GM19468 (cell line): ENCODE data around the gene WWOX.

ENCODE experiments used
- ATAC-seq: cut with Tn5 transposase; IDR thresholded peaks from one replicate; pipeline ENCODE4 v1.9.1; 2021; ENCODE audit warnings: mild to moderate bottlenecking, moderate library complexity, moderate number of reproducible peaks; ENCODE audit not compliant: unreplicated experiment; ENCODE audit errors: extremely low read depth

Gene WWOX

DNA sequence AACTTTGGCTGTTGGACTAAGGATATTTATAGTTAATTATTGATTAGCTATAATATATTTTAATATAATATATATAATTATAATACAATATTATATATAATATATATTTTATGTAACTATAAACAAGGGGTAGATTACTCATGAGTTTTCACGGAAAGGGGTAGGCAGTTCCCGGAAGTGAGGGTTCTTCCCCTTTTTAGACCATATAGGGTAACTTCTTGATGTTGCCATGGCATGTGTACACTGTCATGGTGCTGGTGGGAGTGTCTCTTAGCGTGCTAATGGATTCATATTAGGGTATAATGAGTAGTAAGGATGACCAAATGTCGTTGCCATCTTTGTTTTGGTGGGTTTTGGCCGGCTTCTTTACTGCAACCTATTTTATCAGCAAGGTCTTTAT is 315.6 kb downstream of the WWOX start:
- no peak for ATAC-seq

DNA sequence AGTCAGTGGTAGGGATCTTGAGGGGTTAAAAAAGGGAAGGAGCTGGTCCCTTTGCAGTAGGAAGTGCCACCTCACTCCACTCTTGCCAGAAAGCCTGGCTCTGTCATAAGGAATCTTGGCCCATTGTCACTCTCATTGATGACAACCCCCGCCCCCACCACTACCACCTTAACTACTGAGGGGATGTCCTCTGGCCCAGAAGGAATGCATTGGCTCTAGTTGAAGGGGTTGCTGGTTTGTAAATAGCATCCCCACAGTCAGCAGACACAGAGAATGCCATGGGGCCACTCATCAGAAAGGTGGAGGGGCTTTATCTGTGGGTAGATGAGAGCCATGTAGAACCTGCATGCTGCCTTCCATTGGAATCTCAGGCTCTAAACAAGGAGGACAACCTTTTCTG is 316.2 kb downstream of the WWOX start:
- no peak for ATAC-seq

DNA sequence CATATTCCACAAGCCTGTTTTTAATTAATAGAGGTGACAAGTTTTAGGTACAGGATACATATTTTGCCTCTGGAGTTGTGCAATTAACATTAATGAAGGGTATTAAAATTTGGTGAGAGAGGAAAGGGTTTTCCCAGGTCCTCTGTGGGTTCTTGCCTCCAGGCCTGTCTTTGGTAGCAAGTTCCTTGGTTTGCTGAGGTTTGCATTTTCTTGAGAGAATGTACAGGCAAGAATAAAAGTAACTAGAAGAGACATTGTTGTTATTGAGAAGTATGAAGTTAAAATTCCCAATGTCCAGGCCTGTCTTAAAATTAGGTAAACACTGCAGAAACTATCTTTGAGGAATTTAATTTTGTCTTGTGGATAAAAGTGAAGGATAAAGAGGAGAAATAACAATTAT is 316.9 kb downstream of the WWOX start:
- ATAC-seq: no peak

DNA sequence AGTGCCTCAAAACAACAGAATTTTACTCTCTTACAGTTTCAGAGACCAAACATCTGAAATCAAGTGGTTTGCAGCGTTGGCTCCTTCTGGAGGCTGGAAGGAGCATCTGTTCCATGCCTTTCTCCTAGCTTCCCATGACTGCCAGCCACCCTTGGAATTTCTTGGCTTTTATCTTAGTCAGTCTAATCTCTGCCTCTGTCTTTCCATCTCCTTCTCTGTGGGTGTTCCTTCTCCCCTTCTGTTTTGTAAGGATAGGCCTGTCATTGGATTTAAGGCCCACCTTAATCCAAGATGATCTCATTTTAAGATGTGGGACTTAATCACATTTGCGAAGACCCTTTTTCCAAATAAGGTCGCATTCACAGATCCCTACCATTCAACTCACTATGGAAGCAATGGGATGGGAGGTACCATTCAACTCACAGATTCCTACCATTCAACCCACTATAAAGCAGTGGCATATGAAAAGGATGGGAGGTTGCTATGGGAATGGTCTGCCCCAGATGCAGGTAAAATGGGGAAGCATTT is 321.8 kb downstream of the WWOX start:
- ATAC-seq: no peak

DNA sequence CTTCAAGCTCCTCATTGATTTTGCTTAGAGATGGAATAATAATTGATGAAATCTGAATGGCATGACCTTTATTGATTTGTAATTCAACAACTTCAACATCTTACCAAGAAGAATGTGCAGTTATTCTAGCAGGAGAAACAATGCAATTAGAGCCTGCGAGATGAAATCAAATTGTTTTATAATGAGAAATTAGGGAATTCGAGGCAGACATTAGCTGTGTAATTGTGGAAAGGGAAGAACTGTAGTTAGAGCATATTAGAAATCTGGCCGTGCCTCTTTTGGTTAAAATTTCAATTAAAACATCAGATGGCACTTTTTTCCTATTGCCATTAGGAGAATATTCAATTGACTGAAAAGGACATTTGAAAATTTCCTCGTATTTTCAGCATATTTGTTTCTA is 325.8 kb downstream of the WWOX start:
- ATAC-seq: no peak

DNA sequence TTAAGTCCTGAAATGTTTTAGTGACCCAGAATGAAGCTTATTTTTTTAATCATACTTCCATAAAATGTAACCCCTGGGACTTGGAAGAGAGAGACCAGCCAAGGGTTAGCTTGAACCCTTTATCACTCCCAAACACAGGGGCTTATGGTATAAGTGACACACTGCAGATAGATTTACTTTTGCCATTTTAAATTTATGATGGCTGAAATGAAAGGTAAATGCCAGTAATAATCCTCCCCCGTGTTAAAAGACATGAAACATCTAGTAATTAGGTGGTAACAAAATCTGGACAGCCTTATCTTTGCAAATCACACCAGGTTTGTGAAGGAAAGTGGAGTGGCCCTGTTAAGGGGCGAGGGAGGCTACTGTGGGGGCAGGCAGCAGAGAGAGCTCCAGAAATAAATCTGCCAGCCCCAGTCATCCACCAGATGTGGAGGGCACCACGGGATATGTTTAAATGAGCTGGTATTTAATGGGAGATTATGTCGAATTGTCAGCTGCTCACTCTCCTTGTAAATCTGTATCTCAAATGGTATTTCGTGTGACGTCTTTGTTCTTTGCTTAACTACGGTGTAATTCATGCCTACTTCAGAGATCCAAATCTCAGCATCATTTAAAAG is 326.5 kb downstream of the WWOX start:
- ATAC-seq: no peak

DNA sequence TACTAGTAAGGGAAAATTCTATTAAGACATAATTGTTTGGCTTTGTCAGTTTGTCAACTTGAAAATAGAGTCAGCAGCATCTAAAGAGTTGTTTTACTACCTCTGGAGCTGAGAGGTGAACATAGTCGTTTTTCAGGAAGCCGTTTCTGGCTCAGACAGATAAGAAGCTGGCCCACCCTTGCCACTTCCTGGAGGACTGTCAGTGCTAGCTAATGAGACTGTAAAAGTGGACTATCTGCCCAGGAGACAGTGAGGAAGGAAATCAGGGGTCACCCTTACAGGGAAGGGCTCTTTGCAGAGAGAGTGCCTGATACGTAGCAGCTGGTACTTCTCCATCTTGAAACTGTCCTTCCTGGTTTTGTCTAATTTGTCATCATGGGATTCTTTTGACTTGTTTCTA is 328.7 kb downstream of the WWOX start:
- ATAC-seq: no peak

DNA sequence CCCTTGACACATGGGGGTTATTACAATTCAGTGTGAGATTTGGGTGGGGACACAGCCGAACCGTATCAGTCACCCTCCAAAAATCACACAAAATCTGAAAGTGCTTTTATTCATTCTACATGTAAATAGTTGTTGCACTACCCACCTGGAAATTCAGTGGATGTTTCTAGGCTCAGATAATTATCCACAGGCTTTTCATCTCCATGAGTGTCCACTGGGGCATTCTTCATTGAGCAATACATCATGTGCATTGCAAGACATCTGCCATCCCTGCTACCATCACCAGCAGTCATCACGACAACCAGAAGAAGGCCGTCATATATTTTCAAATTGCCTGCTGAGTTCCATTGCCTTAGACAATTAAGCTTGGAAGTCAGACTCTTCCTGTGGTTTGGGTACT is 330.8 kb downstream of the WWOX start:
- ATAC-seq: no peak

DNA sequence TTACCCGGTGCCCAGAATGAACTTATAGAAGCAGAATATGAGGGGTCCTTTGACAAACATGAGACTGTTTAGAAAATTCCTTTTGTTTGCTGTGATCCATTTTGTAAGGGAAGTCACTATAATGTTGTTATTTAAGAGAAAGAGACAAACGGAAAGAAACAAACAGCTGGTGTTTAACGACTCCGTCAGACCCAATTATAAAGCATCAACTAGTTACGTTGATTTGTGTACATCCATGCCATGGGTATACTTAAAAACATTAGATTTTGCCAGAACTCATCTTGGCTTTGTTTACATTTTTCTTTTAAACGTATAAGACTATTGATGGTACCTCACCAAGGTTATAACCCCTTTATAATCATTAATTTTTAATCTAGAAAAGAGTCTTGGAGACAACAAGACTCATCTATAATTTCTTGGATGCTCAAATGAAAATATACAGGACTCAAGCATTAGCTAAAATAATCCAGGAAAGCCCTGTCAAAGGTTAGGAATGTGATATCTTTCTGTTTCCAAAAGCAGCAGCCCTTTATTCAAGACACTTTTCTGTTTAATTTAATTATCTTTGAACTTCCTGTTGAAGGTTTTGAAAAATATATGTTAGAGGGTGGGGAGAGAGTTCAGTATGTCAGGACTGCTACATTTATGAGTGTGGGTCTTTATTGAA is 331.7 kb downstream of the WWOX start:
- no peak for ATAC-seq

DNA sequence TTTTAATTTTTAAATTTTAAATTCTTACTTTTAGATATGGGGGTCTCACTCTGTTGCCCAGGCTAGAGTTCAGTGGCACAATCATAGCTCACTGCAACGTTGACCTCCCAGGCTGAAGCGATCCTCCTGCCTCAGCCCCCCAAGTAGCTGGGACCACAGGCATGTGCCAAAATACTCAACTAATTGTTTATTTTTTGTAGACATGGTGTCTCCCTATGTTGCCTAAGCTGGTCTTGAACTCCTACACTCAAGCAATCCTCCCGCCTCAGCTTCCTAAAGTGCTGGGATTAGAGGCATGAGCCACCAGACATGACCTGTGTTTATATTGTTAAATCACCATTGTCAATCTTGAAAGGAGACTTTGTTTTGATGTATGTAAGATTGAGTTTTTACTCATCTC is 332.2 kb downstream of the WWOX start:
- no peak for ATAC-seq

DNA sequence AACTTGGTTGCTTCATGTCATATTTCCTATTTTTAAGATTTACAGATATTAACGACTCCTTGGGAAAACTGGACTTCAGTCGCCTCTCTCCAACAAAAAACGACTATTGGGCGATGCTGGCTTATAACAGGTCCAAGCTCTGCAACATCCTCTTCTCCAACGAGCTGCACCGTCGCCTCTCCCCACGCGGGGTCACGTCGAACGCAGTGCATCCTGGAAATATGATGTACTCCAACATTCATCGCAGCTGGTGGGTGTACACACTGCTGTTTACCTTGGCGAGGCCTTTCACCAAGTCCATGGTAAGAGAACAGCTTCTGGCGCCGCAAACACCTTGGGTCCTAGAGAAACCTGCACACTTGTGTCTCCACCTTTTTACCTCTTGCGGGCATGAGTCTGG is 333.0 kb downstream of the WWOX start:
- ATAC-seq: no peak

DNA sequence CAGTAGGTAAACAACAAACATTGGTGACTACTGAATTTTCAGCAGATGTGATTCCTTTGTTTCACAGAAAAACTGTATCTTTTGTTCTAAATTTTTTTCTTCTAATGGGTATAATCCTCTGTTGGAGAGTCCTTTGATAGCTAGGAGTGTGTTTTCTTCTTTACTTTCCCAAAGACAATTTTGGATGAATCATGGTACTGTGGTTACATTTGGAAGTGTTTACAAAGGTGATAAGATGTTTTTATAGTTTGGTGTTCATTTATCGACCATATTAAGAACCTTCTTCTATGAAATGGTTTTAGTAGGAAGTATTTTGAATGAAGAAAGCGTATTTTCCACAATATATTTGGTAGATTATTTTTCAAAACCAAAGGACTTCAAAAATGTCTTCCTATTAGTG is 333.7 kb downstream of the WWOX start:
- no peak for ATAC-seq

DNA sequence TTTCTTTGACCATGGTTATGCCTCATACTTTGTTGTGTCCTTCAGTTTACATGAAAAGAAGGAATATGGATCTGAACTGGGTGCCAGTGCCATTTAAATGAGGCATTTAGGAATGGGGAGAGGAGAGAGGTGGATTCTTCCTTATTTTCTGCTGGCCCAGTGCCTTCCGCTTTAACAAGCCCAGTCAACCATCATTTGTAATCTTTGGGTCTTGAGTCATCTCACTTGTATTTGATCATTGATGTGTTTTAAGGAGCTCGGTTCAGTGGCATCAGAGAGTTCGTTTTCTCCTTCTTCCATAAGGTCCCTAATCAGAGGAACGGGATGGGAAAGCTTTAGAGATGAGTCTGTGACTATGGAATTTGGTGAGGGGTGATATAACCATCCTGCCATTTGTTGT is 334.9 kb downstream of the WWOX start:
- no peak for ATAC-seq

DNA sequence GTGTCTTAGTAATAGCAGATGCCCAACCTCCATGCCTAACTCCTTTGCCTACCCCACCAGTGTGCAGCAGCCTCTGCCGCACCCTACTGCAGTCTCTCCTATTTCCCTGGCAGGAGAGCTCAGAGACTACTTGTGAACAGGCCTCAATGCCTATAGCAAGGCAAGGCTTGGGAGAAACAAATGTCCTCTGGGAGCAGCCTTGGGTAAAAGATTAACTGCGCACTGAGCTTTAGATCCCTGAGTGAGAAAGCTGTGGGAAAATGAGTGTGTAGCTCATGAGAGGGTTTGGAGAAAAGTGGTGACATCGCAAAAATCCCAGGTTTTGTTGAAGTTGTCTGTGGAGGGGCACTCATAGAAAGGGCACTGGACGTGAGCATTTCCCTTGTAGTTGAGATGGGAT is 335.8 kb downstream of the WWOX start:
- ATAC-seq: no peak

DNA sequence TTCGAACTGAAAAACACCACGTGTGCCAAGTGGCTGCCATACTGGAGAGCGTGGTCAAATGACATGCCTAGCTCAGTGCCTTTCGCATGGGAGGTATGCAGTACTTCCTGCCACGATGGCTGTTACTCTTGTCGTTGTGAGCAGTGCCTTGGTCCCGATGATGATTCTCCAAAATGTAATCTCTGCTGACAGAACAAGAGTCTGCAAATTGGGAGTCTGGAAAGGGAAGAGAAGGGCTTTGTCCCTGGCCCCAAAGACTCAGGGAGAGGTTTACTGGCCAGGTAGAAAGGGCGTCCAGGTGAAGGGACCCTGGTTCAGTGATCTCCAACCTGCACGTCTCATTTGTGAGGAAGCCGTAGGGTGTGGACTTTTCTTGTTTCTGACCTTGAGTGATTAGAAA is 336.6 kb downstream of the WWOX start:
- no peak for ATAC-seq

DNA sequence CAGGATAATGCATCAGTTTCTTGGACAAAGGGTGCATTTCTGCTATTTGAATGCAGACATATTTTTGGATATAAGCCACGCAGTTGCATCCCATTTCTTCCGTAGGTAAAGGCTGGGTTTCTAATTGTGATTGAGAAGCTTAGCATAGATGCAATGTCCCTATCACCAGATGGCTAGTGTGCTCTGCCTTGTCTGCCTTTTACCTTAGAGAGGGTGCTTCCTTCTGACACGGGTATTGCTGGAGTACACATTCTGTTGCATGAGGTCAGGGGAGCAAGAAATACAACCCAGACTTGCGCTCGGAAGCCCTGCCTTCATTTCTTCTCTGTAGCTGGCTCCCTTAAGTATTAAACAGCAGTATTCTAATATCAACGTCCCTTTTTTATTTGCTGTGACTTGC is 337.4 kb downstream of the WWOX start:
- no peak for ATAC-seq

DNA sequence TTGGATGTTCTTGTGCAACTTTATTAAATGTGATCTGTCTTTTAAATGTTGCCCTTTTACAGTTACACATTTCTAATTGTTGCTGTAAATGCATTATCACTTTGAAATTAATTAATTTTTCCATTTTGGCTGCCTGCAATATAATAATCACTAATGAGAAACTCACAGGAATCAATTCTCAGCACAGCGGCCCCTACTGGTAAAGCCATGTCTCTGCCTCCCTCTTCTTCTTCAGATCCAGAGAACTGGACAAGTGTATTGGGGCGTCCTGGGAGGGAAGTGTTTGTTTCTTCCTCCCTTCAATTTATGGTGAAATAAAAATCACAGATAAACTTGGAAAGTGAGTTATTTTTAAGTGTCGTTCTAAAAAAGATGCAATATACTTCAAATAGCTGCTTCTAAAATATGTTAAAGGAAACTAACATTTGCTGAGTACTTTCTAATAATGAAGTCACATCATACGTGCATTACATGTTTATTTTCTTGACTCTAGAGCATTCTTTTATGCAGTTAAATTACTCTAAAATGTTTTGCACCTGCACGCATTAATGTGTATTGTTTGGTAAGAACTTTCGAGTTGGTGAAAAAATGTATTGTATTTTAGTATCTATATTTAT is 338.0 kb downstream of the WWOX start:
- no peak for ATAC-seq

DNA sequence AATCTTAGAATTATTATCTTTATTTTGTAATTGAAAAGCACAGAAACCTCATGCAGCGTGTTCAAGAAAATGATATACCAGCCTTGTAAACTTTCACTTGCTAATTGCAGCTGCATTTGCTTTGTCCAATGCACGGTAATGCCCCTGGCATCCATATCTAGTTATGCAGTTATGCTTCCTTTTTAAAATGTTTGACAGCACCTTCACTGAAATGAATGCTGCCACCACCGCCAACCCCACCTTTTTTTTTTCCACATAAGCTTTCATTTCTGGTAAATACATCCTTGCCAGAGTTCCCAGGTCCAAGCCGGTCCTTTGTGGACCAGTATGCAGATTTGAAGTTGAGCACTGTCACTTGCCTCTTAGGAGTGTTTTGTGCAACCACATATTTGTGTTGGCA is 338.8 kb downstream of the WWOX start:
- ATAC-seq: no peak

DNA sequence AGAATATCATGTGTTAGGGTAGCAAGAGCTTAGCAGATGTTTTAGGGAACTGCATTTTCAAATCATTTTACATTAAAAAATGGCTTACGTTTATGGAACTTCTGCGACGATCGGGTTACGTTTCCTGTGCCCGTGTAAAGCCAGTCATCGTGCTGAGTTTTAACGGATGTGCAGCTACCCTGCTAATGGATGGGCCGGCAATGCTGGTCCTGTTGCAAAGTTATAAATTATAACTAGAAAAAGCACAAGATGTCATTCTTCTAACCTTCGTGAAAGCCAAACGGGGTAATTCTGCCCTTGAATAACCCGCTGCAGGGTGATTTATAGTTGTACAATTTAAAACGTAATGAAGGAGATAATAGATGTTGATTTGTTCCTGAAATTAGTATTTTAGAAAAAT is 339.2 kb downstream of the WWOX start:
- no peak for ATAC-seq

DNA sequence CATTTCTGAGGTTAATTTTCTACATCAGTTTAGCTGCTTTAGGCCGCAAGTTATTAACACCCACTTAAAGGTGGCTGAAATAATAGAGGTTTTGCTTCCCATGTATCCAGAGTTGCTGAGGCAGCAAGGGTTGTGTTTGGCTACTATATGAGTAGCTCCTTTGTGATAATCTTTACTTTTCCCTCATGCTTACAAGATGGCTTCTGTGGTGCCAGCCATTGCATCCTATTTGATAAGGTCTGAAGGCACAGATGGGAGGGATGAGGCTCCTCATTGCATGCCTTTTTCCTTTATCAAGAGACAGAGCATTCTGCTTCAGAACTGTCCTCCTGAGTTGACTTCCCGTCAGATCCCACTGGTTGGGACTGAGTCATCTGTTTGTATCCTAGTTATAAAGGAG is 340.2 kb downstream of the WWOX start:
- ATAC-seq: no peak

DNA sequence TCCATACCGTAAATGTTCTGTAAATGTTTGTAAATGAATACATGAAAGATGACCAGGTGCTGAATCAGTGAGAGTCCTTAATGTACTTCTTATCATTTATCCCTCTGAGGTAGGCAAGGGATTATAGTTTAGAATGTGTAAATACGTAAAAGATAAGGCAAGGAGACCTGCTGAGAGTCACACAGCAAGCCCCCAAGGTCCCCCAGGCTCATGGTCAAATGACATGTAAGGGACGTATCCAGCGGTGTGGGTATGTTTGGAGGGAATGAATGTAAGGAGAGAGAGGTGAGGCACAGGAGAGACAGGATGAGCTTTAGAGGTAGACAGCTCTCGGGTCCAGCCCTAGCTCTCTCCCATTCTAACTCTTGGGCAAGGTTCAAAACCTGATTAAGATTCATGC is 341.8 kb downstream of the WWOX start:
- no peak for ATAC-seq
